Activated CD4-positive, alpha-beta memory T cell treated with anti-CD3 and anti-CD28 coated beads, Interleukin-2, amount 10 ng/mL, durations not matched to agents 7 days and 5 days (primary cell): ENCODE measurements around the gene ZNF692. TPM values are rescaled to one million over a fixed set of nuclear protein-coding genes. Genes with fewer than 3 reads are reported as not detected.

Source experiments
- CTCF ChIA-PET: fragments of 350-600 bp; sonication (Branson Sonifier 250); formaldehyde crosslinking; loops from one replicate; lab custom pipeline; 2021; ENCODE audit warnings: antibody characterized with exemption, inconsistent platforms; lab: Charles Lee
- POLR2A ChIA-PET: fragments of 350-600 bp; sonication (Branson Sonifier 250); formaldehyde crosslinking; loops from one replicate; lab custom pipeline; 2021; ENCODE audit warnings: antibody characterized with exemption; lab: Charles Lee
- DNase-seq: peaks from one replicate; pipeline ENCODE4 v3.0.0-alpha.2; 2020
- H3K27ac Mint-ChIP-seq: one replicate; pipeline ENCODE4 v1.8.0; 2021; ENCODE audit warnings: mild to moderate bottlenecking, mixed read lengths
- H3K27me3 Mint-ChIP-seq: one replicate; pipeline ENCODE4 v1.8.0; 2021; ENCODE audit warnings: mixed read lengths
- H3K36me3 Mint-ChIP-seq: one replicate; pipeline ENCODE4 v1.8.0; 2021; ENCODE audit warnings: low read depth, mixed read lengths
- H3K4me1 Mint-ChIP-seq: one replicate; pipeline ENCODE4 v1.8.0; 2021; ENCODE audit warnings: mixed read lengths
- H3K4me3 Mint-ChIP-seq: one replicate; pipeline ENCODE4 v1.8.0; 2021; ENCODE audit warnings: mild to moderate bottlenecking, mixed read lengths
- H3K9me3 Mint-ChIP-seq: one replicate; pipeline ENCODE4 v1.8.0; 2021; ENCODE audit warnings: mixed read lengths
- total RNA-seq, 2 experiments: library from RNA; stranded (reverse); gene quantifications; one replicate each; pipeline ENCODE4 v1.2.3, GENCODE V29; 2021

ZNF692 gene
- total RNA-seq, 2 experiments from 2014 or later, result 45.9 to 49.8 TPM

- H3K27ac Mint-ChIP-seq, result peak overlapping the region; percentile 62
- CTCF ChIA-PET, result interaction anchor here (0.7 kb wide), 1 partner anchor 26 kb away, joined by 3 read pairs; no protein-coding TSS in a partner anchor
- no peaks in the 10 kb centered on the region for H3K27me3 Mint-ChIP-seq
- peaks cover 67% of the 10 kb centered on the region for H3K36me3 Mint-ChIP-seq
- no peak for DNase-seq
- H3K4me1 Mint-ChIP-seq, result peaks cover 71% of the 10 kb centered on the region
- no peaks in the 10 kb centered on the region for H3K9me3 Mint-ChIP-seq
- no peak overlapping the region for H3K4me3 Mint-ChIP-seq
- POLR2A ChIA-PET, result interaction anchor here (1.7 kb wide), 1 partner anchor 8 kb away, joined by 4 read pairs; no protein-coding TSS in a partner anchor
Observed at GRCh38 chr1:248818505-248819374, 40.1 kb downstream of the ZNF692 start.

- H3K27me3 Mint-ChIP-seq, result no peaks in the 10 kb centered on the region
- H3K4me1 Mint-ChIP-seq, result peaks cover 56% of the 10 kb centered on the region
- H3K36me3 Mint-ChIP-seq, result peaks cover 71% of the 10 kb centered on the region
- ChIA-PET POLR2A (interaction anchor here (2.0 kb wide), 1 partner anchor 9 kb away, joined by 7 read pairs; the partner anchor contains the start of gene SH3BP5L), CTCF (no interaction called here)
- no peak for DNase-seq
- H3K27ac Mint-ChIP-seq, result peak overlapping the region; percentile 77
- no peaks in the 10 kb centered on the region for H3K9me3 Mint-ChIP-seq
- H3K4me3 Mint-ChIP-seq, result no peak overlapping the region
Observed at GRCh38 chr1:248817065-248817464, 41.8 kb downstream of the ZNF692 start.

GRCh38 chr1:248816042-248816851 lies 42.6 kb downstream of the ZNF692 start:
- DNase-seq, result no peak
- ChIA-PET CTCF (no interaction called here), POLR2A (interaction anchor here (2.0 kb wide), 1 partner anchor 10 kb away, joined by 7 read pairs; the partner anchor contains the start of gene SH3BP5L)
- peaks cover 70% of the 10 kb centered on the region for H3K36me3 Mint-ChIP-seq
- no peak overlapping the region for H3K4me3 Mint-ChIP-seq
- H3K27me3 Mint-ChIP-seq, result no peaks in the 10 kb centered on the region
- H3K9me3 Mint-ChIP-seq, result no peaks in the 10 kb centered on the region
- H3K4me1 Mint-ChIP-seq, result peaks cover 48% of the 10 kb centered on the region
- peak overlapping the region; percentile 77 for H3K27ac Mint-ChIP-seq

- ChIA-PET POLR2A (no interaction called here), CTCF (no interaction called here)
- no peak for DNase-seq
- Mint-ChIP-seq H3K9me3 (no peaks in the 10 kb centered on the region), H3K27ac (peak overlapping the region; percentile 77), H3K36me3 (peaks cover 70% of the 10 kb centered on the region), H3K4me3 (no peak overlapping the region), H3K4me1 (peaks cover 43% of the 10 kb centered on the region), H3K27me3 (no peaks in the 10 kb centered on the region)
Observed at GRCh38 chr1:248815407-248816034, 43.4 kb downstream of the ZNF692 start.

- DNase-seq, result no peak
- Mint-ChIP-seq H3K4me1 (peaks cover 36% of the 10 kb centered on the region), H3K36me3 (peaks cover 63% of the 10 kb centered on the region), H3K27ac (no peak overlapping the region), H3K9me3 (no peaks in the 10 kb centered on the region), H3K27me3 (no peaks in the 10 kb centered on the region), H3K4me3 (no peak overlapping the region)
- ChIA-PET POLR2A (interaction anchor here (1.7 kb wide), 1 partner anchor 24 kb away, joined by 4 read pairs; the partner anchor contains the start of gene ZNF672), CTCF (interaction anchor here (1.7 kb wide), 1 partner anchor 12 kb away, joined by 5 read pairs; the partner anchor contains the start of gene SH3BP5L)
Observed at GRCh38 chr1:248814351-248814750, 44.5 kb downstream of the ZNF692 start.

- CTCF ChIA-PET, result interaction anchor here (1.7 kb wide), 1 partner anchor 13 kb away, joined by 5 read pairs; the partner anchor contains the start of gene SH3BP5L
Observed at GRCh38 chr1:248813546-248813945, 45.3 kb downstream of the ZNF692 start.

GRCh38 chr1:248812736-248813425 lies 46.0 kb downstream of the ZNF692 start:
- ChIA-PET POLR2A (interaction anchor here (1.0 to 1.7 kb wide), 2 partner anchors 14 to 25 kb away, joined by 3 to 4 read pairs; partner anchors contain the start of gene ZNF672), CTCF (no interaction called here)
- no peak for DNase-seq
- peaks cover 54% of the 10 kb centered on the region for H3K36me3 Mint-ChIP-seq
- no peaks in the 10 kb centered on the region for H3K27me3 Mint-ChIP-seq
- no peaks in the 10 kb centered on the region for H3K9me3 Mint-ChIP-seq
- H3K4me3 Mint-ChIP-seq, result no peak overlapping the region
- H3K27ac Mint-ChIP-seq, result no peak overlapping the region
- H3K4me1 Mint-ChIP-seq, result peaks cover 24% of the 10 kb centered on the region

More at GRCh38 chr1:248813546-248813945, 45.3 kb downstream of the ZNF692 start:
- H3K4me1 Mint-ChIP-seq, result peaks cover 28% of the 10 kb centered on the region
- no peak for DNase-seq
- H3K36me3 Mint-ChIP-seq, result peaks cover 58% of the 10 kb centered on the region
- H3K4me3 Mint-ChIP-seq, result no peak overlapping the region
- no peaks in the 10 kb centered on the region for H3K9me3 Mint-ChIP-seq
- POLR2A ChIA-PET, result interaction anchor here (1.7 kb wide), 1 partner anchor 24 kb away, joined by 4 read pairs; the partner anchor contains the start of gene ZNF672
- H3K27me3 Mint-ChIP-seq, result no peaks in the 10 kb centered on the region
- no peak overlapping the region for H3K27ac Mint-ChIP-seq

GRCh38 chr1:248811514-248812490 lies 47.1 kb downstream of the ZNF692 start:
- CTCF ChIA-PET, result interaction anchor here (0.5 kb wide), 1 partner anchor 21 kb away, joined by 3 read pairs; no protein-coding TSS in a partner anchor
- Mint-ChIP-seq H3K27ac (no peak overlapping the region), H3K36me3 (peaks cover 48% of the 10 kb centered on the region), H3K4me1 (peaks cover 15% of the 10 kb centered on the region), H3K9me3 (no peaks in the 10 kb centered on the region), H3K4me3 (no peak overlapping the region), H3K27me3 (no peaks in the 10 kb centered on the region)
- POLR2A ChIA-PET, result interaction anchor here (1.0 kb wide), 1 partner anchor 15 kb away, joined by 3 read pairs; no protein-coding TSS in a partner anchor
- no peak for DNase-seq

GRCh38 chr1:248810727-248811513 lies 48.0 kb downstream of the ZNF692 start:
- H3K27me3 Mint-ChIP-seq, result no peaks in the 10 kb centered on the region
- ChIA-PET CTCF (no interaction called here), POLR2A (interaction anchor here (1.0 kb wide), 1 partner anchor 8 kb away, joined by 4 read pairs; no protein-coding TSS in a partner anchor)
- peaks cover 39% of the 10 kb centered on the region for H3K36me3 Mint-ChIP-seq
- H3K9me3 Mint-ChIP-seq, result no peaks in the 10 kb centered on the region
- H3K4me3 Mint-ChIP-seq, result no peak overlapping the region
- peaks cover 6% of the 10 kb centered on the region for H3K4me1 Mint-ChIP-seq
- no peak for DNase-seq
- no peak overlapping the region for H3K27ac Mint-ChIP-seq

GRCh38 chr1:248810000-248810726 lies 48.7 kb downstream of the ZNF692 start:
- POLR2A ChIA-PET, result interaction anchor here (1.0 kb wide), 1 partner anchor 9 kb away, joined by 4 read pairs; no protein-coding TSS in a partner anchor
- Mint-ChIP-seq H3K4me3 (no peak overlapping the region), H3K27ac (no peak overlapping the region)

More at GRCh38 chr1:248810000-248810726, 48.7 kb downstream of the ZNF692 start:
- Mint-ChIP-seq H3K9me3 (no peaks in the 10 kb centered on the region), H3K36me3 (peaks cover 33% of the 10 kb centered on the region), H3K4me1 (no peaks in the 10 kb centered on the region), H3K27me3 (no peaks in the 10 kb centered on the region)
- CTCF ChIA-PET, result no interaction called here
- no peak for DNase-seq
